ENCODE results near the gene LPP.

DNA sequence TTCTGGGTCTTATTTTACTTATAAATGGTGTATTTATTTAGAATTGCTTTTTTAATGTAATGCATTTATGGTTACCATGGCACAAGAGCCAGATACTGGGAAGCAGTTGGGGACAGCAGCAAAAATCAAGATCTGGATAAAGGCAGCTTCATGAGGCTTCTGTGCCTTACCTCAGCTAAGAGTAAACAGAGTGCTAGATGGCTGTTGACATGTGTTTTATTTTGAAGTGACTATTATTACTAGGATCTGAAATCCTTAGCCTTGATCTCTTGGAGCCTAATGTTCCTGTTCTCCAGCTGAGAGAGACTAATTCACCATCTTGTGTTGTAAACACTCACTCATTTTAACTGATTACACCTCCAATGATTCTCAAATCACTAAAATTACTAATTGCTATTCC, 317.8 kb downstream of the LPP start:
- no peak for TF ChIP-seq RNF219 (CRISPR knock-in tag; IDR thresholded peaks at IDR 0.05)
- no peak for TF ChIP-seq SP1 (CRISPR knock-in tag; IDR thresholded peaks at IDR 0.05)

All from K562 (cell line).